GM23338 (cell line): ENCODE results near the gene MYL5. TPM values are rescaled to one million over a fixed set of nuclear protein-coding genes. Genes with fewer than 3 reads are reported as not detected.

ENCODE experiments used
- ATAC-seq: fragments of 200-7000 bp; cut with Tn5 transposase; 3 replicates; pipeline ENCODE4 v1.9.1; 2020
- DNase-seq: peaks from one replicate; pipeline ENCODE4 v3.0.0-alpha.2; 2015; ENCODE audit warnings: low spot score
- H2AFZ ChIP-seq: fragments of 200-600 bp; sonication (generic); 2 replicates; pipeline ENCODE4 v1.8.0; 2016; ENCODE audit warnings: antibody characterized with exemption, mild to moderate bottlenecking, moderate library complexity
- H3F3A ChIP-seq: fragments of 200-600 bp; sonication (generic); replicated peaks from 2 replicates; pipeline ENCODE4 v1.8.0; 2017; ENCODE audit warnings: antibody characterized with exemption, mixed run types, low read depth
- H3K27ac ChIP-seq: fragments of 200-600 bp; sonication (generic); 2 replicates; pipeline ENCODE4 v1.6.1; 2016; ENCODE audit warnings: low read depth
- H3K27me3 ChIP-seq: fragments of 200-600 bp; sonication (generic); 2 replicates; pipeline ENCODE4 v1.8.0; 2016; ENCODE audit warnings: mild to moderate bottlenecking, mixed run types, moderate library complexity; ENCODE audit not compliant: insufficient read depth
- H3K36me3 ChIP-seq: fragments of 200-600 bp; sonication (generic); 2 replicates; pipeline ENCODE4 v1.8.0; 2016; ENCODE audit warnings: mild to moderate bottlenecking; ENCODE audit not compliant: insufficient read depth
- H3K4me1 ChIP-seq: fragments of 200-600 bp; sonication (generic); 2 replicates; pipeline ENCODE4 v1.8.0; 2016; ENCODE audit warnings: mild to moderate bottlenecking, moderate library complexity; ENCODE audit not compliant: insufficient read depth
- H3K4me2 ChIP-seq: fragments of 200-600 bp; sonication (generic); 2 replicates; pipeline ENCODE4 v1.7.1; 2017; ENCODE audit warnings: mixed run types
- H3K4me3 ChIP-seq: fragments of 200-600 bp; sonication (generic); 2 replicates; pipeline ENCODE4 v1.6.1; 2016; ENCODE audit warnings: mixed run types
- H3K79me2 ChIP-seq: fragments of 200-600 bp; sonication (generic); replicated peaks from 2 replicates; pipeline ENCODE4 v1.8.0; 2017; ENCODE audit warnings: mild to moderate bottlenecking; ENCODE audit not compliant: insufficient read depth
- H3K9me2 ChIP-seq: fragments of 200-600 bp; sonication (generic); 2 replicates; pipeline ENCODE4 v1.8.0; 2017; ENCODE audit not compliant: insufficient read depth
- H4K20me1 ChIP-seq: fragments of 200-600 bp; sonication (generic); replicated peaks from 2 replicates; pipeline ENCODE4 v1.8.0; 2017; ENCODE audit warnings: mild to moderate bottlenecking; ENCODE audit not compliant: insufficient read depth
- H3K27ac Mint-ChIP-seq: 2 replicates; pipeline ENCODE4 v1.8.0; 2020; ENCODE audit warnings: inconsistent platforms, mild to moderate bottlenecking, moderate library complexity, mixed read lengths
- H3K27me3 Mint-ChIP-seq: 3 replicates; pipeline ENCODE4 v1.8.0; 2022; ENCODE audit warnings: low read depth, mild to moderate bottlenecking, moderate library complexity, mixed read lengths, inconsistent platforms; ENCODE audit not compliant: insufficient read depth, poor library complexity
- H3K36me3 Mint-ChIP-seq: 3 replicates; pipeline ENCODE4 v1.8.0; 2021; ENCODE audit warnings: low read depth, mild to moderate bottlenecking, inconsistent platforms, moderate library complexity, mixed read lengths
- H3K4me1 Mint-ChIP-seq: 3 replicates; pipeline ENCODE4 v1.8.0; 2020; ENCODE audit warnings: mild to moderate bottlenecking, inconsistent platforms, mixed read lengths
- H3K4me3 Mint-ChIP-seq: 3 replicates; pipeline ENCODE4 v1.8.0; 2021; ENCODE audit warnings: moderate library complexity, mild to moderate bottlenecking, inconsistent platforms, mixed read lengths
- H3K9me3 Mint-ChIP-seq: 3 replicates; pipeline ENCODE4 v1.8.0; 2020; ENCODE audit warnings: moderate library complexity, mild to moderate bottlenecking, inconsistent platforms, mixed read lengths
- CREB1 ChIP-seq: fragments of 250-450 bp; sonication (Bioruptor Pico); IDR thresholded peaks from 2 replicates; pipeline ENCODE4 v1.5.0; 2020; ENCODE audit warnings: low read depth, mild to moderate bottlenecking, moderate library complexity
- ETS1 ChIP-seq: IDR thresholded peaks from 2 replicates; pipeline ENCODE4 v1.6.1; 2016; ENCODE audit warnings: antibody characterized with exemption
- JUNB ChIP-seq: IDR thresholded peaks from one replicate; pipeline ENCODE4 v1.6.1; 2016; ENCODE audit warnings: antibody characterized with exemption; ENCODE audit not compliant: unreplicated experiment
- POLR2AphosphoS5 ChIP-seq: IDR thresholded peaks from 2 replicates; pipeline ENCODE4 v1.6.1; 2016; ENCODE audit warnings: antibody characterized with exemption, low read depth
- REST ChIP-seq: IDR thresholded peaks from one replicate; pipeline ENCODE4 v1.6.1; 2018; ENCODE audit warnings: antibody characterized with exemption; ENCODE audit not compliant: unreplicated experiment
- STAT1 ChIP-seq: IDR thresholded peaks from one replicate; pipeline ENCODE4 v1.6.1; 2016; ENCODE audit warnings: antibody characterized with exemption; ENCODE audit not compliant: unreplicated experiment
- ZNF114 ChIP-seq: fragments of 250-450 bp; sonication (Bioruptor Pico); IDR thresholded peaks from 2 replicates; pipeline ENCODE4 v1.5.0; 2020; ENCODE audit warnings: mild to moderate bottlenecking, moderate library complexity
- ZNF331 ChIP-seq: fragments of 250-450 bp; sonication (Bioruptor Pico); IDR thresholded peaks from 2 replicates; pipeline ENCODE4 v1.5.0; 2020; ENCODE audit warnings: low read depth, mild to moderate bottlenecking, moderate library complexity
- ZNF462 ChIP-seq: fragments of 250-450 bp; sonication (Bioruptor Pico); IDR thresholded peaks from 2 replicates; pipeline ENCODE4 v1.5.0; 2020; ENCODE audit warnings: mild to moderate bottlenecking, moderate library complexity
- polyA plus RNA-seq: library from polyadenylated mRNA; unstranded; fragments of >200 nt; fragmentation: Nextera tagmentation; extraction: Ambion mirVana; gene quantifications from 2 replicates; pipeline ENCODE4 v1.2.1, GENCODE V29; 2016
- total RNA-seq: library from RNA; depleted of rRNA; stranded (reverse); fragments of >200 nt; shearing (Covaris generic); gene quantifications from 2 replicates; pipeline ENCODE4 v1.2.3, GENCODE V29; 2014

Gene MYL5
- total and polyA plus RNA-seq, 2 experiments from 2014 or later, result 3.0 to 4.4 TPM

- no peak overlapping the region for H3K4me3 ChIP-seq
- no peaks in the 10 kb centered on the region for H4K20me1 ChIP-seq
- H3K79me2 ChIP-seq, result no peaks in the 10 kb centered on the region
- no peak overlapping the region for H2AFZ ChIP-seq
- H3K36me3 ChIP-seq, result no peaks in the 10 kb centered on the region
- H3K27ac ChIP-seq, result no peak overlapping the region
- no peaks in the 10 kb centered on the region for H3K9me3 Mint-ChIP-seq
- ATAC-seq (no peak), DNase-seq (no peak)
- 0 out of 2 replicates have a peak, but pooled peaks cover 2% of the 10 kb centered on the region for H3F3A ChIP-seq
- no peak overlapping the region for H3K27ac Mint-ChIP-seq
- no peaks in the 10 kb centered on the region for H3K27me3 ChIP-seq
- no peaks in the 10 kb centered on the region for H3K9me2 ChIP-seq
- no peak overlapping the region for H3K4me2 ChIP-seq
- peaks cover 13% of the 10 kb centered on the region for H3K27me3 Mint-ChIP-seq
- no peaks in the 10 kb centered on the region; the same call in 2 of the 3 replicates for H3K4me1 Mint-ChIP-seq
- H3K36me3 Mint-ChIP-seq, result no peaks in the 10 kb centered on the region; the same call in 2 of the 3 replicates
- no peaks in the 10 kb centered on the region for H3K4me1 ChIP-seq
- no peak for TF ChIP-seq JUNB
- no peak for TF ChIP-seq ETS1
- no peak for TF ChIP-seq REST
- TF ChIP-seq CREB1 (CRISPR knock-in tag), result no peak
- no peak for TF ChIP-seq ZNF114 (CRISPR knock-in tag)
- TF ChIP-seq POLR2AphosphoS5, result no peak
- TF ChIP-seq ZNF331, result no peak
- TF ChIP-seq STAT1, result no peak
- no peak for TF ChIP-seq ZNF462 (CRISPR knock-in tag)
- H3K4me3 Mint-ChIP-seq, result no peak overlapping the region
Measured at GRCh38 chr4:654503-654845, 19.9 kb upstream of the MYL5 start.
